Calu3 (cell line): ENCODE data around the gene TRIM68. TPM values are rescaled to one million over a fixed set of nuclear protein-coding genes. Genes with fewer than 3 reads are reported as not detected.

Source experiments
- BruUV-seq: library from RNA; stranded (reverse); fragments of 400-500 nt; replicated peaks from 2 replicates; lab custom pipeline; 2021; lab: Mats Ljungman, UMichigan
- CTCF ChIA-PET: fragments of 300-600 bp; sonication (Branson Sonifier 250); formaldehyde crosslinking; loops from one replicate; lab custom pipeline; 2022; ENCODE audit warnings: antibody characterized with exemption; lab: Charles Lee
- DNase-seq: peaks from one replicate; pipeline ENCODE4 v3.0.0; 2022
- H3K27ac Mint-ChIP-seq: one replicate; pipeline ENCODE4 v1.8.0; 2022; ENCODE audit warnings: mixed read lengths; ENCODE audit not compliant: unreplicated experiment
- H3K27me3 Mint-ChIP-seq: one replicate; pipeline ENCODE4 v1.8.0; 2022; ENCODE audit warnings: mixed read lengths; ENCODE audit not compliant: unreplicated experiment
- H3K36me3 Mint-ChIP-seq: one replicate; pipeline ENCODE4 v1.8.0; 2022; ENCODE audit warnings: mild to moderate bottlenecking, moderate library complexity, mixed read lengths; ENCODE audit not compliant: insufficient read depth, unreplicated experiment
- H3K4me1 Mint-ChIP-seq: one replicate; pipeline ENCODE4 v1.8.0; 2022; ENCODE audit warnings: mild to moderate bottlenecking, low read depth, mixed read lengths; ENCODE audit not compliant: unreplicated experiment
- H3K4me3 Mint-ChIP-seq: one replicate; pipeline ENCODE4 v1.8.0; 2022; ENCODE audit warnings: mild to moderate bottlenecking, low read depth, moderate library complexity, mixed read lengths; ENCODE audit not compliant: unreplicated experiment
- H3K9me3 Mint-ChIP-seq: one replicate; pipeline ENCODE4 v1.8.0; 2022; ENCODE audit warnings: low read depth, mixed read lengths; ENCODE audit not compliant: unreplicated experiment
- CTCF ChIP-seq: fragments of 200-600 bp; IDR thresholded peaks from one replicate; pipeline ENCODE4 v1.8.0; 2022; ENCODE audit warnings: antibody characterized with exemption; ENCODE audit not compliant: unreplicated experiment
- intact Hi-C: fragments of 100-400 bp; cut with micrococcal nuclease; formaldehyde crosslinking; loops from one replicate; pipeline ENCODE4 v1.10.0; 2022; ENCODE audit not compliant: unreplicated experiment
- total RNA-seq: library from RNA; stranded (reverse); gene quantifications from 2 replicates; pipeline ENCODE4 v1.2.3, GENCODE V29; 2022

TRIM68 gene
- total RNA-seq, 1 experiment from 2014 or later: 14.5 TPM

- DNase-seq: no peak
- Mint-ChIP-seq H3K9me3 (peaks cover 4% of the 10 kb centered on the region), H3K27me3 (peaks cover 34% of the 10 kb centered on the region), H3K36me3 (no peaks in the 10 kb centered on the region), H3K4me1 (no peaks in the 10 kb centered on the region), H3K4me3 (no peak overlapping the region), H3K27ac (no peak overlapping the region)
- intact Hi-C loops: no loop called here
- CTCF ChIA-PET: no interaction called here
- TF ChIP-seq CTCF: no peak
- BruUV-seq: no TSS peak
These were observed 39.0 kb downstream of the TRIM68 start for GRCh38 chr11:4569075-4569474.

- Mint-ChIP-seq H3K9me3 (peaks cover 9% of the 10 kb centered on the region), H3K27me3 (peaks cover 42% of the 10 kb centered on the region), H3K36me3 (no peaks in the 10 kb centered on the region), H3K4me3 (no peak overlapping the region), H3K4me1 (peaks cover 6% of the 10 kb centered on the region), H3K27ac (no peak overlapping the region)
- TF ChIP-seq CTCF: no peak
- intact Hi-C loops: no loop called here
- no TSS peak for BruUV-seq
- DNase-seq: no peak
- CTCF ChIA-PET: no interaction called here
These were observed 42.7 kb downstream of the TRIM68 start for GRCh38 chr11:4565371-4565770.

- H3K27me3 Mint-ChIP-seq: peaks cover 46% of the 10 kb centered on the region
- intact Hi-C loops: no loop called here
- BruUV-seq: no TSS peak
- no peak for DNase-seq
- peaks cover 5% of the 10 kb centered on the region for H3K9me3 Mint-ChIP-seq
- no peaks in the 10 kb centered on the region for H3K36me3 Mint-ChIP-seq
- no peak overlapping the region for H3K27ac Mint-ChIP-seq
- no peak for TF ChIP-seq CTCF
- CTCF ChIA-PET: no interaction called here
- no peak overlapping the region for H3K4me3 Mint-ChIP-seq
- H3K4me1 Mint-ChIP-seq: peaks cover 11% of the 10 kb centered on the region
These were observed 47.6 kb downstream of the TRIM68 start for GRCh38 chr11:4560467-4560866.

GRCh38 chr11:4559527-4560440 lies 48.2 kb downstream of the TRIM68 start:
- Mint-ChIP-seq H3K9me3 (peaks cover 5% of the 10 kb centered on the region), H3K4me3 (no peak overlapping the region), H3K4me1 (peaks cover 11% of the 10 kb centered on the region), H3K27ac (no peak overlapping the region), H3K27me3 (peaks cover 51% of the 10 kb centered on the region), H3K36me3 (no peaks in the 10 kb centered on the region)
- CTCF ChIA-PET: no interaction called here
- BruUV-seq: no TSS peak
- no peak for DNase-seq
- TF ChIP-seq CTCF: no peak
- intact Hi-C loops: no loop called here
